Measurements from ENCODE around the gene SLC24A4. TPM values are rescaled to one million over a fixed set of nuclear protein-coding genes. Genes with fewer than 3 reads are reported as not detected.
A peak's percentile ranks its signal among the peaks of the same experiment; 100 is the strongest.

The SLC24A4 gene
- total and polyA plus RNA-seq, 5 experiments from 2014 or later: 0.05 TPM; not detected in 4

GRCh38 chr14:92436115-92436776 is 113.3 kb downstream of the SLC24A4 start:
- Mint-ChIP-seq H3K27ac (peak overlapping the region in 1 of 10 donors; percentile 52), H3K4me1 (peaks cover 6 to 18% (median 8%) of the 10 kb centered on the region in 4 donors), H3K4me3 (no peak overlapping the region), H3K36me3 (peaks cover 0 to 3% (median 1%) of the 10 kb centered on the region in 3 donors), H3K9me3 (peaks cover 0 to 4% (median 2%) of the 10 kb centered on the region in 9 donors), H3K27me3 (peaks cover 0 to 3% (median 0%) of the 10 kb centered on the region in 5 donors)
- POLR2A ChIA-PET: no interaction called here
- ATAC-seq: no peak
- no peak for DNase-seq

- H3K9me3 Mint-ChIP-seq: peaks cover 0 to 4% (median 2%) of the 10 kb centered on the region in 9 donors
- peaks cover 0 to 3% (median 1%) of the 10 kb centered on the region in 3 donors for H3K36me3 Mint-ChIP-seq
- ATAC-seq (no peak), DNase-seq (no peak)
- POLR2A ChIA-PET: interaction anchor here (1.3 kb wide), 1 partner anchor 9 kb away, joined by 3 read pairs; no protein-coding TSS in a partner anchor
- peaks cover 10 to 28% (median 16%) of the 10 kb centered on the region in 4 donors for H3K4me1 Mint-ChIP-seq
- peaks cover 0 to 3% (median 0%) of the 10 kb centered on the region in 5 donors for H3K27me3 Mint-ChIP-seq
- no peak overlapping the region for H3K27ac Mint-ChIP-seq
- H3K4me3 Mint-ChIP-seq: no peak overlapping the region
These were observed 114.3 kb downstream of the SLC24A4 start for GRCh38 chr14:92437309-92437708.

- Mint-ChIP-seq H3K27me3 (peaks cover 0 to 3% (median 0%) of the 10 kb centered on the region in 5 donors), H3K9me3 (peaks cover 0 to 4% (median 2%) of the 10 kb centered on the region in 9 donors), H3K36me3 (peaks cover 0 to 3% (median 1%) of the 10 kb centered on the region in 3 donors), H3K4me1 (peaks cover 10 to 33% (median 16%) of the 10 kb centered on the region in 4 donors), H3K27ac (peak overlapping the region in 3 of 10 donors; percentile 9 to 88 (median 63)), H3K4me3 (no peak overlapping the region)
- POLR2A ChIA-PET: interaction anchor here (1.3 kb wide), 1 partner anchor 9 kb away, joined by 3 read pairs; no protein-coding TSS in a partner anchor
- DNase-seq (no peak), ATAC-seq (no peak)
These were observed 114.8 kb downstream of the SLC24A4 start for GRCh38 chr14:92437729-92438285.

- H3K9me3 Mint-ChIP-seq: peaks cover 0 to 1% (median 0%) of the 10 kb centered on the region in 9 donors
- H3K27me3 Mint-ChIP-seq: peaks cover 0 to 3% (median 0%) of the 10 kb centered on the region in 5 donors
- DNase-seq (no peak), ATAC-seq (no peak)
- H3K4me3 Mint-ChIP-seq: no peak overlapping the region
- peaks cover 8 to 37% (median 16%) of the 10 kb centered on the region in 4 donors for H3K4me1 Mint-ChIP-seq
- H3K36me3 Mint-ChIP-seq: peaks cover 0 to 1% (median 0%) of the 10 kb centered on the region in 3 donors
- POLR2A ChIA-PET: interaction anchor here (0.5 kb wide), 1 partner anchor 260 kb away, joined by 3 read pairs; no protein-coding TSS in a partner anchor
- H3K27ac Mint-ChIP-seq: peak overlapping the region in 1 of 10 donors; percentile 60
These were observed 116.8 kb downstream of the SLC24A4 start for GRCh38 chr14:92439537-92440344.

GRCh38 chr14:92440345-92441003 is 117.5 kb downstream of the SLC24A4 start:
- no peak for DNase-seq
- H3K27ac Mint-ChIP-seq: peak overlapping the region in 2 of 10 donors; percentile 40 to 60
- POLR2A ChIA-PET: no interaction called here

GRCh38 chr14:92441751-92442504 is 119.0 kb downstream of the SLC24A4 start:
- Mint-ChIP-seq H3K36me3 (no peaks in the 10 kb centered on the region), H3K4me1 (peaks cover 10 to 44% (median 24%) of the 10 kb centered on the region in 4 donors), H3K27ac (no peak overlapping the region), H3K9me3 (peaks cover 0 to 5% (median 0%) of the 10 kb centered on the region in 9 donors), H3K4me3 (peak overlapping the region in 2 of 10 donors; percentile 26 to 74), H3K27me3 (peaks cover 0 to 3% (median 0%) of the 10 kb centered on the region in 5 donors)
- POLR2A ChIA-PET: no interaction called here
- DNase-seq: no peak
- no peak for ATAC-seq

More at GRCh38 chr14:92440345-92441003, 117.5 kb downstream of the SLC24A4 start:
- H3K4me3 Mint-ChIP-seq: no peak overlapping the region
- H3K9me3 Mint-ChIP-seq: peaks cover 0 to 2% (median 0%) of the 10 kb centered on the region in 9 donors
- ATAC-seq: no peak
- H3K36me3 Mint-ChIP-seq: peaks cover 0 to 1% (median 0%) of the 10 kb centered on the region in 3 donors
- peaks cover 8 to 37% (median 16%) of the 10 kb centered on the region in 4 donors for H3K4me1 Mint-ChIP-seq
- H3K27me3 Mint-ChIP-seq: peaks cover 0 to 3% (median 0%) of the 10 kb centered on the region in 5 donors

- no peak overlapping the region for H3K4me3 Mint-ChIP-seq
- DNase-seq: no peak
- POLR2A ChIA-PET: no interaction called here
- H3K4me1 Mint-ChIP-seq: peaks cover 13 to 46% (median 28%) of the 10 kb centered on the region in 4 donors
- H3K27ac Mint-ChIP-seq: no peak overlapping the region
- H3K36me3 Mint-ChIP-seq: no peaks in the 10 kb centered on the region
- peaks cover 0 to 5% (median 0%) of the 10 kb centered on the region in 9 donors for H3K9me3 Mint-ChIP-seq
- peaks cover 0 to 3% (median 0%) of the 10 kb centered on the region in 5 donors for H3K27me3 Mint-ChIP-seq
- no peak for ATAC-seq
These were observed 120.2 kb downstream of the SLC24A4 start for GRCh38 chr14:92443167-92443566.

GRCh38 chr14:92443741-92444140 is 120.8 kb downstream of the SLC24A4 start:
- peaks cover 0 to 3% (median 0%) of the 10 kb centered on the region in 5 donors for H3K27me3 Mint-ChIP-seq
- POLR2A ChIA-PET: no interaction called here
- no peak overlapping the region for H3K4me3 Mint-ChIP-seq
- H3K27ac Mint-ChIP-seq: no peak overlapping the region
- no peaks in the 10 kb centered on the region for H3K36me3 Mint-ChIP-seq
- peaks cover 0 to 5% (median 0%) of the 10 kb centered on the region in 9 donors for H3K9me3 Mint-ChIP-seq
- peaks cover 13 to 46% (median 28%) of the 10 kb centered on the region in 4 donors for H3K4me1 Mint-ChIP-seq
- DNase-seq (no peak), ATAC-seq (no peak)

GRCh38 chr14:92446771-92447170 is 123.8 kb downstream of the SLC24A4 start:
- DNase-seq: no peak
- peak overlapping the region in 3 of 10 donors; percentile 20 to 57 (median 49) for H3K27ac Mint-ChIP-seq
- H3K4me1 Mint-ChIP-seq: peaks cover 5 to 26% (median 18%) of the 10 kb centered on the region in 4 donors
- ATAC-seq: no peak
- POLR2A ChIA-PET: interaction anchor here (0.7 to 0.9 kb wide), 2 partner anchors 9 to 28 kb away, joined by 3 read pairs; no protein-coding TSS in a partner anchor
- peak overlapping the region in 2 of 10 donors; percentile 20 to 34 for H3K4me3 Mint-ChIP-seq
- peaks cover 0 to 5% (median 0%) of the 10 kb centered on the region in 9 donors for H3K9me3 Mint-ChIP-seq
- H3K36me3 Mint-ChIP-seq: no peaks in the 10 kb centered on the region
- H3K27me3 Mint-ChIP-seq: no peaks in the 10 kb centered on the region

GRCh38 chr14:92447416-92448197 is 124.6 kb downstream of the SLC24A4 start:
- Mint-ChIP-seq H3K9me3 (peaks cover 0 to 5% (median 0%) of the 10 kb centered on the region in 9 donors), H3K36me3 (no peaks in the 10 kb centered on the region), H3K4me3 (peak overlapping the region in 4 of 10 donors; percentile 11 to 34 (median 25)), H3K4me1 (peaks cover 5 to 17% (median 13%) of the 10 kb centered on the region in 4 donors), H3K27me3 (no peaks in the 10 kb centered on the region), H3K27ac (peak overlapping the region in 5 of 10 donors; percentile 10 to 81 (median 52))
- ATAC-seq (no peak), DNase-seq (no peak)
- POLR2A ChIA-PET: no interaction called here

GRCh38 chr14:92448786-92449185 is 125.8 kb downstream of the SLC24A4 start:
- no peak overlapping the region for H3K27ac Mint-ChIP-seq
- POLR2A ChIA-PET: no interaction called here
- H3K4me3 Mint-ChIP-seq: no peak overlapping the region
- no peaks in the 10 kb centered on the region for H3K27me3 Mint-ChIP-seq
- H3K9me3 Mint-ChIP-seq: peaks cover 0 to 5% (median 0%) of the 10 kb centered on the region in 9 donors
- no peak for ATAC-seq
- no peaks in the 10 kb centered on the region for H3K36me3 Mint-ChIP-seq
- peaks cover 5 to 17% (median 11%) of the 10 kb centered on the region in 4 donors for H3K4me1 Mint-ChIP-seq
- no peak for DNase-seq

Measured in naive thymus-derived CD8-positive, alpha-beta T cell (primary cell).